HG03175 (cell line): Measurements from ENCODE around the gene DAD1.
"Not testable (repeated sequence)": the region's sequence is repeated elsewhere in the genome, so short reads cannot be mapped to it uniquely, and the experiment has no call there.

ENCODE experiments used
- ATAC-seq: cut with Tn5 transposase; IDR thresholded peaks from one replicate; pipeline ENCODE4 v1.9.1; 2021; ENCODE audit warnings: mild to moderate bottlenecking, moderate library complexity; ENCODE audit not compliant: unreplicated experiment

DAD1 gene

DNA sequence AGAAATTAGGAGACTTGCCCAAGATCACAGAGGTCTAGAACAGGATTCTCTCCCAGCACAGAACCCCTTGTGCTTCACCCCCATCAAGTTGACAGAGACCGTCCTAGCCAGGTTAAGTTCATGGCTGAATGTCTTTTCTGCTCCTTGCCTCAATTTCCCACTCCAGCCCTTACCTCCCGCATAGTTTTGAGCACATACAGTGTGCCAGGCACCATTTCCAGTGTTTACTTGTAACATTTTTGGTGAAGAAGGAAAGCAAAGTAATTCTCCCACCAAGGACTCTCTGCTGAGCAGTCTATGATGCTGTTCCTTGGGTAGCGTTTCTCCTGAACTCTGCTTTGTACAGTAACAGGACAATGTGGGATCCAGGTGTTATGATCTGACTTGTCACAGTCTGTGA, 10.3 kb upstream of the DAD1 start:
- ATAC-seq: no peak

DNA sequence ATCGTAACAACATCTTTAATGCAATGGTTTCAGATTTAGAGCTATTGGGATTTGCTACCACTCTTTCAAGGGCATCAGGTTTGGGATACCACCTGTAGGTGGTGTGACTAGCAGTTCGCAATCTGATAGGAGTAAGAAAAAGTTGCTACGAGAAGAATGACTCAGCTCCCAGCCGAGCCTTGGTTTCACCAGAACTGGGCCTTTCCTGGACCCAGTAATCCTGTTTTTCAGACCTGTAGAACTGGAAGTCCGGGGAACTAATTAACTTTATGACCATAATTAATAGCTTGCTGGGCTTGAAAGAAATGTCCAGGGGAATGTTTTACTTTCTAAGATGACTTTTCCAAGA, 9.8 kb upstream of the DAD1 start:
- no peak for ATAC-seq

DNA sequence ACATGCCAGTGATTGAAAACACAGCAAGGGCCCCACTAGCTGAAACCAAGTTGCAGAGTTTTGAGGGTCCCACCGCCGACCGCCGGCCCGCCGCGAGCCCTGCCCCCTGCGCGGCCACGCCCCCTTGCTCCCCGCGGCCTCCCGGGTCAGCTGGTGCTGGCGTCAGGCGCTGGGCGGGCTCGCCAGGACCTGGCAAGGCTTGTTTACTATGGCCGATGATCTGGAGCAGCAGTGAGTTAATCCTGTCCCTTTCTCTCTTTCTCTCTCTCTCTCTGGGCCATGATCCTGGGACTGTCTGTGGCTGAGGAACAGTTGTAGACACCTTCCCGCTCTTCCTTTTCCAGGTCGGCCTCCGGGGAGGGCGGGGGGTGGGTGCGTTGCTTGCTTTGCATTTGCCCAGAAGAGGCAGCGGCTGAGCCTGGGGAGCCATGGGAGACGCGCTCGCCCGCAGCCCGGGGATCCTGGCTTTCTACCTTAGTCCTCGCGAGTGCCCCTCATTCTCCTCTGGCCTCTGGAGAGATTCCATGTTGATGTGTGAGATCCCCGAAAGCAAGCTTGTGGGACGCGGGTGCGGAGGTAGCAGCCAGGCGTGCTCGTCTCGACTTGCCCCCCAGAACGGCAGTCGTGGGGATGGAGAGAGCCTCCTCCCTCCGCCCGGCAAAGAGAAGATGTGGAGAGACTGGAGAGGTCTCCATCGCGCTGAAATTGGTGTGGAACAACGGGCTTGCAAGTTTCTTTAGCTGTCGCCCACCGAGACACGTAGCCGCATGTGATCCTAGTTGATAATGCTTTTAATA, 9.3 kb upstream of the DAD1 start, which contains the start of gene ABHD4:
ABHD4 (plus strand) TSS at position 202 of the 797 bp plus-strand sequence; CDS start at position 209, 7 bp downstream.
- peak; percentile 88 for ATAC-seq

DNA sequence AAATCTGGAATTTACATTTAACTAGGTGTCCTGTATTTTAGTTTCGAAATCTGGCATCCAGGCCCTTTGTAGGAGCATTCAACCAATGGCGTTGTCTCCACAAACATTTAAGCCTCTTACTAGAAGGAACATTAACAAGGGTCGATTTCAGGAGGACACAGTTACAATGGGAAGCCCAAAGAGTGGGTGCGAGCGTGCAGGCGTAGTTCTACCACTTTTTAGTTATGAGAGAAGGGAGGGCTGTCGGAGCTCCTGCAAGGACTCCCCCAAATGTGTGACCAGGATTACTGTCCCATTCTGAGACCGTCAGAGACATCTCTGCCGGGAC, 8.7 kb upstream of the DAD1 start:
- peak; percentile 12 for ATAC-seq

DNA sequence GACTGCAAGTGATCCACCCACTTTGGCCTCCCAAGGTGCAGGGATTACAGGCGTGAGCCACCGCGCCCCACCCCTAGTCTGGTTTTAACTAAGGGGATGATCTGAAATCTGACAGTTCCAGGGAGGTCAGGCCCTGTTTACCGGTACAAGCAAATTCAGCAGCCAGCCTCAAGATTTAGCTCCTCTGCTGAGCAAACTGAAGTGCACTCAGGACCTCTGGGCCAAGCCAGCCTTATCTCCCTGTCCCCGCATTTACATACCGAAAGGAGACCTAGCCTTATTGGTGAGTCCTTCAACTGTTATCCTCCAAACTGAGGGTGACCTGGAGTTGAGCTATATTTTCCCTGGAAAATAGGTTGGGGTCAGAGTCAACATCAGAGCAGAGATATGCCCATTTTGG, 8.2 kb upstream of the DAD1 start:
- no peak for ATAC-seq

DNA sequence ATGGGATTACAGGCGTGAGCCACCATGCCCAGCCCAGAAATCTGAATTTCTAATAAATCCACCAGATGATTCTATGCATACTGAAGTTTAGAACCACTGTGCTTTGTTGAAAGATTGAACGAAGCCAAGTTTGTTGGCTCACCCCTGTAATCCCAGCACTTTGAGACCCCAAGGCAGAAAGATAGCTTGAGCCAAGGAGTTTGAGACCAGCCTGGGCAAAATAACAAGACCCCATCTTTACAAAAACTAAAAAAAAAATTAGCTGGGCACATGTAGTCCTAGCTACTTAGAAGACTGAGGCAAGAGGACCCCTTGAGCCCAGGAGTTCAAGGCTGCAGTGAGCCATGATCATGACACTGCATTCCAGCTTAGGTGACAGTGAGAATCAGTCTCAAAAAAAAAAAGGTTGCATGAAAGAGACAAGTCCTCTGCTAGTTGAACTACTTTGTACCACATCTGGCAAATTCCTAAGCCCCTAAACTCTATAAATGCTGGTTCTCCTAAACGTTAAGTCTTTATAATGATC, 7.4 kb upstream of the DAD1 start:
- no peak for ATAC-seq

DNA sequence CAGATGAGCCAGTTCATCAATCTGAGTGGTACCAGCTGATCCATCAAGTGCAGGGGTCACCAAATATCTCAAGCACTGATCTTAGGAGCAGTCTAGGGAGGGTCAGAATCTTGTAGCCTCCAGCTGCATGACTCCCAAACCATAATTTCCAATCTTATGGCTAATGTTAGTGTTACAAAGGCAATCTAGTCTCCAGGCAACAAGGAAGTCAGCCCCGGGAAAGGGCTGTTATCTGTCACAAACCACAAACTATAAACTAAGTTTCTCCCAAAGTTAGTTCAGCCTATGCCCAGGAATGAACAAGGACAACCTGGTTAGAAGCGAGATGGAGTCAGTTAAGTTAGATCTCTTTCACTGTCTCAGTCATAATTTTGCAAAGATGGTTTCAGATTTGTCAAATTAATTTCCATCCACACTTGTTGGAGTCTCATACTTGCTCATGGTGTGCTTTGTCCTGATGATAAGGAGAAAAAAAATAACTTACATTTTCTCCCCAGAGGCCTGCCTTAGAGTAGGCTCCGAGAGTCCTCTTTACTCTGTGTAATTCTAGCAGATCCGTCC, 5.2 kb upstream of the DAD1 start:
- no peak for ATAC-seq

DNA sequence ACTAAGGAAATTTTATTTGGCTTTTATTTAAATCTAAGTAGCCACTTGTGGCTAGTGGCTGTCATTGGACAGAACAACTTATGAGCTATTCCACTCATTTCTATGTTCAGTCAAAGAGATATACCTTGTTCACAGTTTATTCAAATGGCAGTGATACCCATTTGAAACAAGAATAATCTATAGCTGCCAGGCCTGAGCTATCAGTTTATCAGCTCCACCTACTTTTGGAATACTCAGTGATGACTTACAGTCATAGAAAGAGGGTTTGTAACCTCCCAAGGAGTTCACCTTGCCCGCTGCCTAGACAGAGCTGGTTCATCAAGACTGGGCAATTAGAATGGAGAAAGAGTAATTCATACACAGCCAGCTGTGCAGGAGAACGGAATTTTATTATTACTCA, 4.6 kb upstream of the DAD1 start:
- ATAC-seq: no peak

DNA sequence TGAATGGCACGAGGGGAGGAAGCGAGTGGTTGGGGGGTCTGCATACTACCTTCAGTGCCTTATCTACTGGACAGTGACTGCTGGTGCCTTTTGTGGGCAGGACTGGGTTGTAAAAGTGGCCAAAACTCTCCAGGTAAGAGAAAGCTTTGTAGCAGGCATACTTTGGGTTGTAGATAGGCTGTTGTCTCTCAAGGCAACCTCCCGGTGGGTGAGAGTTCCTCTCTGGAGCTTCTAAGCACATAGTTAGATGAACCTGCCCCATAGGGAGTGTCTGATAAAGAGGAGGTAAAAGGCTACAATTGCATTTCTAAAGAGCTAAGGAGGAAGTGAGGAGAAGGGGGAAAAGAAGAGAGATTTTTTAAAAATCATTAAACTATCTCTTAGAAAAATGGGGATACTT, 4.2 kb upstream of the DAD1 start:
- no peak for ATAC-seq

DNA sequence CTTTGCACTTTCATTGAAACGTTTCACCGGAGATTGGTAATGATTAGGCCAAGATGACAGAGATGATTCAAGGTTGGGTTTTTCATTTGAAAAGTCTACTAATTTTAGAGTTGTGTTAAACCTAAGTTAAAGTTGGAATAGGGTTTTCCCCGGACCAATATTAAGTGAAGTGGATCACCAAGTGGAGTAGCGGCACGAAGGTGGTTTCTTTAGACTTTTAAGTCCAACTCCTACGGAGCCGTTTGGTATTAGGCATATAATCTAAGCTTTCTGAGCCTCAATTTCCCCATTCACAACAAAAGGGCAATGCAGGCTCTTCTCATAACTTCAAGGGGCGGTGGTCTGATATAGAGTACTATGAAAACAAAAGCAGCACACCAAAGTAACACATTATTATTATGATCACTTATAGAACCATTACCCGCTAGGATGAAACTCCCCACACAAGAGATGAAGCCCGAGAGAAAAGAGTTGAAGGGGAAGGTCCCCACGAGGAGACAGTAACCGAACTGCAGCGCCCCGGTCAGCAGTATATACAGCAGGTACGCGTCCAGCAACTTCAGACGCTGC, 413 bp downstream of the DAD1 start:
- ATAC-seq: no peak

DNA sequence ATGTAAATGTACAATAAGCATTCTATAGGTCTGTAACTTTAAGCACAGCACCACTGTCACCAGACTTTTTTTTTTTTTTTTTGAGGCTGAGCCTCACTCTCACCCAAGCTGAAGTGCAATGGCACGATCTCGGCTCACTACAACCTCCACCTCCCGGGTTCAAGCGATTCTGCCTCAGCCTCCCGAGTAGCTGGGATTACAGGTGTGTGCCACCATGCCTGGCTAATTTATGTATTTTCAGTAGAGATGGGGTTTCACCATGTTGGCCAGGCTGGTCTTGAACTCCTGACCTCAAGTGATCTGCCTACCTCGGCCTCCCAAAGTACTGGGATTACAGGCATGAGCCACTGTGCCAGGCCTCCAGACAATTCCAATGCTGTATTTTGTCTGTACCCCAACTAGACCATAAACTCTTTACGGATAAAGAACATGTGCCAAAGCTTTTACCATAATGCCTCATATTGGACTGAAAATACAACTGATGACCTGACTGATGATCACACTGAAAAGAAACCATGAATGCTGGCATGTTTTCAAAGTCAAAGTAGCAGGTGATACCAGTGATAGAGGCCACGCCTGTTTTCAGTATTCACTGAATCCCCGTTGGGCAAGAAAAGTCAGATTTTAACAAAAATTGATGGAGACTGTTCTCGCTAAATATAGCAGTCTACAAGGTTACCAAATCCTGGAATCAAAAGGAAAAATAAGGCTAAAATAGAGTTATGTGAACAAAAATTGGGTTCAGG, 1.2 kb downstream of the DAD1 start:
- ATAC-seq: not testable (repeated sequence)

DNA sequence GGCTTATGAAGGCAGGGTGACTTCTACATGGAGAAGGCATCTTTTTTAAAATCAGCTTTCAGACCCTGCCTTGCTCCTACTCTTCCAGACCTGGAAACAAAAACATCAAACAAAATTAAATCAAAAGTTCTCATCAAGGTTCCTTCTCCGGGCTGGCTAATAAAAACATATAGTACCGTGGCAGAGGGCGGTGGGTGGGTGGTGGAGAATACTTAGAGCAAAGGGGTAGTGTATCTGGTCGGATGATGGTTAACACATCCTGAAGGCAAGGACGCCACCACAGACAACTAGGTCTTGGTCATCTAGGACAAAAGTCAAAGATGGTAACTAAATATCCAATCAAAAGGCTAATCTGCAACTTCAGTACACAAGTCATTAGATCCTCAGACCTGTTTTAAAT, 1.8 kb downstream of the DAD1 start:
- no peak for ATAC-seq

DNA sequence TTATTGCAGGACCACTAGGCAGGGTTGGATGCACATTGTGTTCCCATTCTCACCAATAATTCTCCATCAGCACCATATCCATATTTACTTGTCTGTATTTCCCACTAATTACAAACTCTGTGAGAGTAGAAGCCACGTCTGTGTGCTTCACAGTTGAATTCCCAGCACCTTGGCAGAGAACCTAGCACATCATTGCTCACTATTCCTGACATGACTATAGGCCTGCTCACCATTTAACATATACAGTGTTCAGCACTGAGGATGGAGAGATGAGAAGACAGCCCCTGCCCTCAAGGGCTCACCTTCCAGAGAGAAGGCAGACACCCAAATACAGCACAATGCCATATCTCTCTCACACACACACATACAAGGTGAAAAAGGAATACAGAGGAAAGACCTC, 5.0 kb downstream of the DAD1 start:
- no peak for ATAC-seq

DNA sequence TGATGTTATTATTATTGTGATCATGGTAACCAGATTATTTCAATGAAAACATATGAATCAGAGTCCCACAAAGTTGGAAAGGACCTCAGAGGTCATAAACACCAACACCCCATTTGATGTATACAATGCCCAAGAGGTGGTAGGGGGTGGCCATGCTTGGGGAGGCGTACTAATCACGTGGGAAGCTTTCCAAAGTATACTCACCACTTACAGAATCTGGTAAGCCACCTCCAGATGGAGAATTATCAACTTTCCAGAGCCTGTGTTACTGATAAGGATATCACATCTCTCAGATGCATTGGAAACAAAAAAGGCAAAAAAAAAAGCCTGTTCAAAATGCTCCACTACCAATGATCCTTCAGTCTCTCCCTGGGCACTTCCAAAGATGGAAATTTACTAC, 8.4 kb downstream of the DAD1 start:
- no peak for ATAC-seq

DNA sequence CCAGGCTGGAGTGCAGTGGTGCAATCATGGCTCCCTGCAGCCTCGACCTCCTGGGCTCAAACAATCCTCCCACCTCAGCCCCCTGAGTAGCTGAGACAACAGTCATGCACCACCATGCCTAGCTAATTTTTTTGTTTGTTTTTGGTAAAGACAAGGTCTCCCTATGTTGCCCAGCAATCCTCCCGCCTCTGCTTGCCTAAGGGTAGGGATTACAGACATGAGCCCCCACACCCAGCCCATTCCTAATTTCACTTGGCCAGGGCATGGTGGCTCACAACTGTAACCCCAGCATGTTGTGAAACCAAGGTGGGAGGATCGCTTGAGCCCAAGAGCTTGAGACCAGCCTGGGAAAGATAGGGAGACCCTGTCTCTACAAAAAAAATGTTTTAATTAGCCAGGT, 9.1 kb downstream of the DAD1 start:
- no peak for ATAC-seq

DNA sequence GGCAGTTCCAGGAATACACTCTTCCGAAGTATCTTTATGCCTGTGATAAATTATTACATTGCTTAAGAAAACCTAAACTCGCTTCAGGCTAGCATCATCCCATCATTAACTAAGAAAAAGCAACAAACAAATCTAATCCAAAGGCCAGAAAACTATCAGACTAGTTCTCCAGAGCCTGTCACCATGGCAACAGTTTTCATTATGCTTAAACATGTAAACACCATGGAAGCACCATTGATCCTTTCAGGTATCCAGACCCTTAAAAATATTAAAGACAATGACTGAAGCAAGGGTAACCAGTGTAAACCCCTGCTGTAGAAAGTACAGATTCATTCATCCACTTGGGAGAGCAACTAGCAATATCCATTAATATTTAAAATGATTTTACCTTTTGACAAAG, 9.8 kb downstream of the DAD1 start:
- ATAC-seq: no peak

DNA sequence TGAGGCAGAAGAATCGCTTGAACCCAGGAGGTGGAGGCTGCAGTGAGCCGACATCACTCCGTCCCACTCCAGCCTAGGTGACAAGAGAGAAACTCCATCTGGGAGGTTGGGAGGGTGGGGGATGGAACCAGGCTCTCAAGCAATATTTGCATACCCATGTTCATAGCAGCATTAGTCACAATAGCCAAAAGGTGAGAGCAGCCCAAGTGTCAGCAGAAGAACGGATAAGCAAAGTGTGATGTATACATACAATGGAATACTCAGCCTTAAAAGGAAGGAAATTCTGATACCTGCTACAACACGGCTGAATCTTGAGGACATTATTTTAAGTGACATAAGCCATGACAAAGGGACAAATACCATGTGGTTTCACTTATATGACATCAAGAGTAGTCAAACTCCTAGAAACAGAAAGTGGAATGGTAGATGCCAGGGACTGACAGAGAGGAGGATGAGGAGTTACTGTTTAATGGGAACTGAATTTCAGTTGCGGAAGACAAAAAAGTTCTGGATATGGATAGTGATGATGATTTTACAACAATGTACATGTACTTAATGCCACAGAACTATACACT, 11.6 kb downstream of the DAD1 start:
- no peak for ATAC-seq

DNA sequence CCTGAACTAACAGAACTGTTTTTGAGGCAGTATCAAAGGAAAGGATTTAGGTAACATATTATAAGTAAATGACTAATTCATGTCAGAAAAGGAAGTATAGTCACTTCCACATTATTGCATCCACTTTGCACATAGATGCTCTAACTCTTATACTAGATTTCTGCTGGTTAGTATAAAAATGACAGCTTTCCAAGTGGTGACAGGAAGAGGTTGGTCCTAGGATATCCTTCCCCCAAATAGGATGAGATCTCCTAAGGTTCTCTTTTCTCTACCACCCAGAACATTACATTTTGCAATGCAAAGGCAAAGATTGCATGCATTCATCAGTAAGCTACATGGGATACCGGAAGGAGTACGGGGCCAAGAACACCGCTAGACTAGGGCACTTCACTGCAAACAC, 15.2 kb downstream of the DAD1 start:
- no peak for ATAC-seq

DNA sequence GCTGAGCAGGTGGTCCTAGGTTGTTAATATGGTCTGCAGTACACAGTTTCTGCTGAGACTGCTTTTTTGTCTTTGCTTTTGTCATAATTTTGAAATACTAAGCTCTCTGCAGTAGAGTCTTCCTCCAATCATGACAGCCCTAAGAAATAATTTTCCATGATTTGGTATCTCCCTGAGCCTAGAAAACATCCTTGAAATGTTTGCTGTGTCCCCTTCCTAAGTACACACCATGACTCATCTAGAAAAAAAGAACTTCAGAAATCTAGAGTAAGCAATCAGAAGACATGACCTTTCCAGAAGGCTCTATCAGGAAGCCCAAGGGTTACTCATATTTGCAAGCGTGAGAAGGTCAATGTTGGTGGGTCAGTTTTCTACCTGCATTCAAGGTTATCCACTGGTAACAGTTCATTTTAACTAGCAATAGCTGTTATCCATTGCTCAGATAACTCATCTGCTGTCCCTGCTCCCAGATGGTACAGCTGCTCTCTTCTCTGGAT, 16.4 kb downstream of the DAD1 start:
- no peak for ATAC-seq

DNA sequence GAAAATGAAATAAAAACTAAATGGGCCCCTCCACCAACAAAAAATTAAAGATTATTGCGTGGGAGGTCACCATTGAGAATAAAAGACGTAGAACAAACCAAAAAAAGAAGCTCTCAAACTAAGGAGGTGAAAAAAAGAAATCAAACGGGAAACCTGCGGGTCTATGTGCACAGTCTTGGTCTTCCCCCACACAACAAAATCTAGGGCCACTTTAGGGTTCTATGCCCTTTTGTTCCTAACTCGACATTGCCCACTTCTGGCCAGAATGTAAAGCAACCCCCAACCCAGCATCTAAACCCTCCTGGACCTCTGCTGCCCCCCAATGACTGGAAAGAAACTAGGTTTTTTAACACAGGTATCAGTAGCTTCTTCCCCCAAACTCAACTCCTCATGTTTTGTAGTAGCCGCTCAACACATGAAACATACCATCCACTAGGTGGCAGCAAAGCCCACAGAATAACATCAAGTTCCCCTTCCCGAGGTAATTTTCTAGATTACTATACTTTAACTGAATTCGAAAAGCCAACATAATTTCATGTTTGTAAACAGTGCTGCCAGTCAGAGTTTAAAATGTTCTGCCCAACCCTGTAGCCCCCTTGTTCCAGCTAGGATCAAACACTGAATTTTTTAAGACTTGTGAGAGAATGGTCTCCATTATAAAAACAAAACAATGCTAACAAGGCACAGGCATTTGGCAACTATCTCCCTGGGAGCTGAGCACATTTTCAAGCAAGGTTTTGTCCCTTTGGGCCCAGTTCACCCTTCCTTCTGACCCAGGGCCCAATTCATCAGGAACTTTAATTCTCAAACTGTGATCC, 18.7 kb downstream of the DAD1 start:
- peak; percentile 68 for ATAC-seq
